ENCODE results near the gene SH3RF1.

SH3RF1 gene

DNA sequence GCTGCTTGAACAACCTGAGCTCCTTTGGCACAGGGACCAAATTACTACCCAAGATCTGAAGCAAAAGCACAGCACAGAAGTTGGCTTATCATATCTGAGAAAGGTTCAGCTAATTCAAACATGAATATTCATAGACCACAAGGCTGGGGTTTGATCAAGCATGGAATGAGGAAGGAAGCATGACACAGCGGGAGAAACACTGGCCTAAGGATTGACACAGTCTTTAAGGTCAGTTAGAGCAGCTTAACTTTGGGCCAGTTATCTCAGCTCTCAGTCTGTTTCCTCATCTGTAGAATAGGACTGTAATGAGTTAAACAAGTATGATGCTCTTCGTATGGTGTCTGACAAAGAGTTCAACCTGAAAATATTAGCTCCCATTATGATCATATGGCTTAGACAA lies 172.2 kb downstream of the SH3RF1 start:
- no peak for DNase-seq

DNA sequence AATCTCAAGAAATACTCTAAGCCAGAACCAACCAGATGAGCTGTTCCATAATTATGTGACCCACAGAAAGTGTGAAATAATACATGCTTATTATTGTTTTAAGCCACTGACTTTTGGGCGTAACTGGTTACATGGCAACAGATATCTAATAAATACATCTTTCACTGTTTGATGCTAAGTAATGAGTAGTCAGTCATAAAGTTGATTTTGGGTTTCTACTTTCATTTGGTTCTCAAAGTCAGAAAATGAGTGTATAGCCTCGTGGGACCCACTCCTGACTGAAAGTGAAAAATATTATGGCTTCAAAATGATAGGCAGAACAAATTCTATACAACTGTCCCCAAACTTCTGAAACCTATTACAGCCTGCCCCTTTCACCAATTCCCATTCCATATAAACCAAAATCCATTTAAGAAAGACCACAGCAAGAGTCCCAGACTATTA lies 172.7 kb downstream of the SH3RF1 start:
- DNase-seq, result no peak

- DNase-seq, result no peak
Measured at GRCh38 chr4:169096221-169096620, 174.5 kb downstream of the SH3RF1 start.

- DNase-seq, result no peak
Measured at GRCh38 chr4:169094656-169095231, 176.0 kb downstream of the SH3RF1 start.

DNA sequence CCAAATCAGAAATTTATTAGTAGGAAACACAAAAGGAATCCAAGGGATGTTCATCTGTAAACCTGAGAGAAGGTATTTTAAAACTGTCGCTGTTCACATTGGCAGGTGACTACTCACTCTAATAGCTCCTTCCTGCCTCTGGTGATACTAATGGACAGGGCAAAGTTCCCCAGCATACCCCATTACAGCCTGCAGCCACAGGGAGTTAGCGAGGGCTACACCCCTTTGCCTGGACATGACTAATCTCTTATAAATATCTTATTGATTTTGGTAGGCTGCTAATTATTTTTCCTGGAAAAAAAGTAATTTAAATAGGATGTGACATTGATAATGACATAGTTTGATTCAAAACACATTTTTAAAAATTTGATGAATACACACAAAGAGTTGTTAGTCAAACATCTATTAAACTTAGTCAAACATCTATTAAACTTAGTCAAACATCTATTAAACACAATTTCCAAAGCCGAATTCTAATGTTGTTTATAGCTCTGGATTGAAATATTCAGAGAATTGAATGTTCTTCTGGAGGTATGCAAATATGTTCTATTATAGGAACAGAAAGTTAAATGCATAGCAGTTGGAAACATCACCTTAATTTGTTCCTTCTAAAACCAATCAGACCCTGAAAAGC lies 177.8 kb downstream of the SH3RF1 start:
- no peak for DNase-seq

DNA sequence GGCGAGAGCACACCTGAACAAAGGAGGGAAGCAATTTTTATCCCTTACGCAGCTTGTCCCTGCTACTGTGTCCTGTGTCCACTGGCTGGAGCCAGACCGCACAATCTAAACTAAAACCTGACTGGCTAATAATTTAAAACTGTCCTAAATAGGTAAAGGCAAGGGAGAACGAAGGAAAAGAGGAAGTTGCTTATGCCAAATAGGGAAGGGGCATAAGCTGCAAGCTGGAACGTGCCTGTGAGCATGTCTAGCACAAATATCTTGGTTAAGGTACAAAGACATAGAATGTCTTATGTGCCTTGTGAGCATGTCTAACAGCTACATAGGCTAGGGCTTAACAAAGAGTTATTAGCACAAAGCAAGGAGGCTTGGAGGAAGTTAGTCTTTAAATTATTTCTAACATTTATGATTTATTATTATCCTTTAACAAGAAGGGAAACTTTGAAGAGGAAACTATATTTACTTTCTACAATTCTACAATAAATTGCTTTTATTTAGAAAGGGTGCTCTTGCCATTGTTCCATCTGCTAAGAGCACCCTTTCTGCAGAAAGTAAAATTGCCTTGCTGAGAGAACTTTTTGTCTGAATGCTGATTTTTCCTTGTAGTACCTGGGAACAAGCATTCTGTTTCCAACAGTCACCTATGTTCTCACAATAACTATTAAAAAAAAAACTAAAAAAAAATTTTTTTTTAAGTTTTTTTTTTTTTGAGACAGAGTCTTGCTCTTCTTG lies 180.1 kb downstream of the SH3RF1 start:
- DNase-seq, result no peak

DNA sequence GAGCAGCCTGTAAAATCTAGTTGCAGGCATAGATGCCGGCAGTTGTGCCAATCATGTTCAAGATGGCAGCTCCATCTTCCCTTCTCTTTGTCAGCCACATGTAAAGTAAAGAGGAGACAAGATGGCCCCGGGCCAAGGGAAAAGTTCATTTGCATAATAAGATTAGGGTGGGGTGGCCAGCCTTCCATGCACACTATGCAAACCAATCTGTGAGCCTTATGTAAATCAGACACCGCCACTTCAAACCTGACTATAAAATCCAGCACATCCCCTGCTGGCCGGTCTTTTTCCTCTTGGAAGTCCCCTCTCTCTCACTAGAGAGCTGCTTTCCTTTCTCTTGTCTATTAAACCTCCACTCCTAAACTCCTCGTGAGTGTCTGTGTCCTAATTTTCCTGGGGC lies 181.8 kb downstream of the SH3RF1 start:
- no peak for DNase-seq

GRCh38 chr4:169084954-169085353 lies 185.8 kb downstream of the SH3RF1 start:
- no peak for DNase-seq

- DNase-seq, result no peak
Measured at GRCh38 chr4:169080981-169081380, 189.8 kb downstream of the SH3RF1 start.

DNA sequence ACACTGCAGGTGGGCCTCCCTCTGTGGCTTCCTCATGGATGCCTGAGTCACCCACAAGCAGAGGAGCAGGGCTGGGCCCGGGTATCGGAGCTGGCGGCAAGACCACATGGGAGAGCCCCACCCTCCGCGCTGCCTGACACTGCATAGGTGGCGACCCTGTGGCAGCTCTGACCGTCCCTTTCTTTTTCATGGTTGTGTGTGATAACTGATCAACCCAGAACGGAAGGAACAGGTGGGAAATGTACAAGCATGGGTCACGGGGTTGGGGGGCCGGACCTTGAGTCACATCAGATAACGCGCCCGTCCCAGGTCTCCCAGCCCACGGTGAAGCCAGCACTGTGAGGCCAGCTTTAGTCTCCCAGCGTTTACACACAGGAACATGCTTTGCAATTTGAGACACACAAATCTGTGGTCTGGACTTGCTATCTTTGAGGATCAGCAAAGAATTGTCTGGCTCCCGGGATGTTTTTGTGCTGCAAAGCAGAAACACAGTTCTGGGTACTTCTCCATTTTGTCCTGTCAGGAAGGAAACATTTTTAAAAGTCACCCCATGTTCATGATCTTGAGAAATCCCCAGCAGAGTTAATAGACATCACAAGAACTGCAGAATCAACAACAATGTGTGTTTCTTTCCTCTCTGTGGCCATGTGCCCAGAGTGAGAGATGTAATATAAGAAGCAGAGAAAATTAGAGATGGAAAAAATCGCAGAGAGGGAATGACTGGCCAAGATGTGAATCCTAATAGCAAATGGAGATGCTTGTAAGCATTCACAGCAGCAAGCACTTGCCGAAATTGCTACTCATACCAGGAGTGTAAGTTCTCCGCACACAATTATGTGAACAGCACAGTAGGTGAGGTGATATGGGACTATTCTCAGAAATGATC lies 190.6 kb downstream of the SH3RF1 start:
- no peak for DNase-seq

DNA sequence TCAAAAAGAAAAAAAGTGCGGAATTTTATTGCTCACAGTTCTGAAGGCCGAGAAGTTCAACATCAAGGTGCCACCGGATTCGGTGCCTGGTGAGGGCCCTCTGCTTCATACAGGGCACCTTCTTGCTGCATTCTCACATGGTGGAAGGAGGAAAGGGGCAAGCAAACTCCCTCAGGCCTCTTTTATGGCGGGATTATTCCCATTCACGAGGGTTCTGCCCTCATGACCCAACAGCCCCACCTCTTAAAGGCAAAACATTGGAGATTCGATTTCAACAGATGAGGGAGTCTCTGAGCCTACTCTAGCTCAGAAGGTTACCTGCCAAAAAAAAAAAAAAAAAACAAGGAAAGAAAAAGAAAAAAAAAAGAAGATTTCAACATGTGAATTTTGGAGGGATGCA lies 196.6 kb downstream of the SH3RF1 start:
- no peak for DNase-seq

DNA sequence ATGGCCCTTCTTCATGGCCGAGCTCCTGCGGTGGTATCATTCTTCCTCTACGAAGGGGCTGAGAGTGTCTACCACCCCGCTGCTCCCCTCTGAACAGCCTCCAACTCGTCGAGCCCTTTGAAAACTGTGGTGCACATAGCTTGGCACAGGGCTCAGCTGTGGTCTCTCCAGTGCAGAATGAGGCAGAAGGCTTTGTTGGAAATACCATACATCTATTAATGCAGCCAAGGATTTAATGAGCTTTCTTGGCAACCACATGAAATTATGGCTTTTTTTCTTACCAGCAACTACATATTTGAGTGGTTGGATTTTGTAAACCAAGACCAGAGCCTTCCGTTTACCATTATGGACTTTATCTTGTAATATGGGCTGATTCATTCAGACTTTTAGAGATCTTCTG lies 199.0 kb downstream of the SH3RF1 start:
- no peak for DNase-seq

GRCh38 chr4:169070895-169071218 lies 199.9 kb downstream of the SH3RF1 start:
- no peak for DNase-seq

GRCh38 chr4:169070071-169070894 lies 200.5 kb downstream of the SH3RF1 start:
- DNase-seq, result no peak

DNA sequence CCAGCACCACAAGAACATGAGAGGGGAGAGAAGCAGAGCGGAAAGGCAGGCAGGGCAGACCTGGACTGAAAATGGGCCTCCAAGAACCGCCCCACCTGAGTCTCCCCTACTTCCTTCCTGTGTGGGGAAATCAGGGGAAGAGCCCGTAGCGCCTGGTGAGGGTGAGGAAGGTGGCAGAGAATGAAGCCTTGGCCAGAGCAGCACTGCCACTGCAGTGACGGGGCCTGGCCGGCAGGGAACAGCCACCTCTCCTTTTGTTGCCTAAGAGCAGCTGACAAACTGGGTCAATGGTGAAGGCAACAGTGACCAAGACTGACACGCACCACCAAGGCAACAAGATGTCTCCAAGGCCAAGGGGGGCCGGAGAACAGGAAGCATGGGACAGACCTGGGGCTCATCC lies 202.3 kb downstream of the SH3RF1 start:
- DNase-seq, result no peak

- DNase-seq, result no peak
Measured at GRCh38 chr4:169066934-169067333, 203.8 kb downstream of the SH3RF1 start.

DNA sequence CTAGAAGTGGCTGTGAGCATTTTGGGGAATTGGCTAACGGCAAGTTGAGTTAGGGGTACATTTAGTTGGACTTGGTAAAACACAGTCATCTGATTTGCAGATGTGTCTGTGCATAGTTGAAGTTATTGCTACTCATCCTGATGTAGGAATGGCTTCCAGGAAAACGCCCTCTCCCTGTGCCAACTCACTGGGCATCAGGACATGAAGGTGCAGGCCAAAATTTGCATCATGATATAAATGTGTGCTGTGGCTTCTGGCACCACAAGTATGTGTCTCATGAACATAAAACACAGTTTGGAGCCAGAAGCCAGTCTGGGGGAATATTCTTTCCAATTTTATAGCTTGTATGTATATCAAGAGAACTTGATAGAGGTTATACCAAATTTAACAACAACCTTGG lies 206.5 kb downstream of the SH3RF1 start:
- DNase-seq, result no peak

- DNase-seq, result no peak
Measured at GRCh38 chr4:169063441-169063840, 207.3 kb downstream of the SH3RF1 start.

DNA sequence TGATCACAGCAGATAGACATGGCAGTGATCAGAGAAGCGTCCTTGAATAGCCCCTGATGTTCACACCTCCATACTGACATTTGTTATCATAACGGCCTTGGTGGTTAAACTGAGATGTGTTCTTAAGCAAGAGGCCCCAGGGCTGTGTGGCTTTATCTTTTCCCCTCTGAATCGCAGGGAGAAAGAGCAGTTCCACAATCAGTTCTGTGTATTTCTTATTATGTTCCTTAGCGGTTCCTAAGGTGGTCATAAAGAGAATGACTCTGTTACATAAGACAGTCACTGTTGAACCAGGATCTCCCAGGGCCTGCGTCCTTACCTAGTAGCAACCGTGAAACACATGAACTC lies 207.9 kb downstream of the SH3RF1 start:
- DNase-seq, result no peak

DNA sequence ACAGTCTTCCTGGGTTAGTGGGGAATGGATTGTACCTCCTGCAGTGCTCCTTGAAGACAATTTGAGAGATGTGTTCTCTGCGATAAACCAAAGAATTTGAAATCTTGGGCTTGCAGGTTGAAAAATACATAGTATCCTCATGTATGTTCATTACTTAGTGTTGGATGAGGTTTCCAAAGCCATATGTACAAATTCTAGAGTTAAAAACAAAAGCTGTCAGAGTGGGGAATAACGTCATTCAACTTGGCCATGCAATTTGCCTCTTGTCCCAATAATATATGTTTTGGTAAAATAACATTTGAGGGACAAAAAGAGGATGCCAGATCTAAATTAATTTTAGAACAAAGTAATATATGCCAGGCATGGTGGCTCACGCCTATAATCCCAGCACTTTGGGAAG lies 209.4 kb downstream of the SH3RF1 start:
- no peak for DNase-seq

GRCh38 chr4:169060391-169061091 lies 210.2 kb downstream of the SH3RF1 start:
- no peak for DNase-seq
